ENCODE measurements around the gene TTLL8. TPM values are rescaled to one million over a fixed set of nuclear protein-coding genes. Genes with fewer than 3 reads are reported as not detected.

The TTLL8 gene
- total and polyA plus RNA-seq, 2 of the 8 experiments (the other 6 are each of a cell fraction or from before 2014, with no cell fraction given) = not detected

GRCh38 chr22:50035131-50035881, 22.8 kb downstream of the TTLL8 start:
- WGBS, 2 experiments (ENCODE audit: extremely low coverage in 1 of 2, insufficient coverage in 1 of 2, insufficient read length in 1 of 2, insufficient replicate concordance in 2 of 2, low coverage in 1 of 2, low lambda C conversion rate in 2 of 2, missing lambda C conversion rate in 1 of 2) = 88% methylated on average over 23 of the region's 24 CpGs; no CpG with 5 or more reads in 1 of the 2 experiments
- FAIRE-seq = no peak
- POLR2A ChIA-PET (ENCODE audit: partially characterized antibody) = no interaction called here
- TF ChIP-seq FOSL1 (IDR thresholded peaks at IDR 0.05; ENCODE audit: insufficient read depth, low read depth, low read length) (no peak), SP1 (IDR thresholded peaks at IDR 0.05; ENCODE audit: low read depth, low read length) (no peak), HDAC6 (IDR thresholded peaks at IDR 0.05; ENCODE audit: low read depth, low read length) (no peak), BCL11A (IDR thresholded peaks at IDR 0.05; ENCODE audit: low read depth in 2 of 2, low read length in 2 of 2) (no peak), RNF2 (IDR thresholded peaks at IDR 0.05; ENCODE audit: borderline replicate concordance, low read depth, low read length, missing control alignments, poor library complexity, severe bottlenecking) (no peak), JUN (IDR thresholded peaks at IDR 0.05; ENCODE audit: low read depth, low read length) (no peak)

More at GRCh38 chr22:50035131-50035881, 22.8 kb downstream of the TTLL8 start:
- Histone ChIP-seq H2BK120ac (replicated peaks; ENCODE audit: low read depth, low read length) (no peak overlapping the region), H4K8ac (ENCODE audit: extremely low read depth, insufficient read depth, low read length) (peak overlapping the region; percentile 79; the same call in 1 of the 2 replicates), H4K5ac (ENCODE audit: insufficient read length, low read depth, low read length) (no peak overlapping the region), H3K4me2 (ENCODE audit: insufficient read depth in 1 of 2, low read depth in 2 of 2, low read length in 2 of 2) (no peak overlapping the region), H2AK5ac (ENCODE audit: low read depth, low read length) (no peak overlapping the region), H3K4me3 (ENCODE audit: extremely low read depth in 1 of 4, insufficient read depth in 2 of 4, low read depth in 3 of 4, low read length in 4 of 4) (no peak overlapping the region), H3K23me2 (ENCODE audit: low read depth, low read length) (no peaks in the 10 kb centered on the region), H2BK12ac (ENCODE audit: low read depth, low read length) (no peak overlapping the region), H3K9me3 (ENCODE audit: insufficient read depth in 2 of 2, low read depth in 1 of 2, low read length in 1 of 2) (peaks cover 5 to 7% of the 10 kb centered on the region in 2 experiments; a peak in 2 of 4 replicates), H3K27me3 (replicated peaks in 1 of 4; ENCODE audit: control insufficient read depth in 3 of 4, extremely low read depth in 1 of 4, insufficient read depth in 3 of 4, low read length in 3 of 4) (peaks cover 0 to 11% (median 7%) of the 10 kb centered on the region in 4 experiments; a peak in 5 of 7 replicates), H2BK5ac (ENCODE audit: low read depth, low read length) (no peak overlapping the region), H3K56ac (replicated peaks; ENCODE audit: insufficient read length, low read depth, low read length) (no peak overlapping the region), H3K18ac (ENCODE audit: extremely low read depth, low read length) (no peak overlapping the region), H4K91ac (replicated peaks; ENCODE audit: insufficient read length, low read length) (no peak overlapping the region), H2BK15ac (ENCODE audit: low read length) (no peak overlapping the region), H2AFZ (ENCODE audit: low read length) (no peak overlapping the region), H3K4me1 (replicated peaks in 1 of 4; ENCODE audit: control insufficient read depth in 3 of 4, insufficient read depth in 4 of 4, low read length in 3 of 4) (no peaks in the 10 kb centered on the region; a peak in 2 of 7 replicates), H3K36me3 (ENCODE audit: control insufficient read depth in 2 of 4, insufficient read depth in 4 of 4, low read length in 3 of 4) (no peaks in the 10 kb centered on the region), H3K4ac (replicated peaks; ENCODE audit: insufficient read length, low read depth, low read length) (no peak overlapping the region), H2BK20ac (ENCODE audit: low read length) (no peak overlapping the region), H3K9ac (replicated peaks in 1 of 4; ENCODE audit: extremely low read depth in 1 of 4, low read depth in 3 of 4, low read length in 3 of 4) (no peak overlapping the region), H3K79me1 (ENCODE audit: low read depth, low read length) (no peaks in the 10 kb centered on the region), H3K79me2 (ENCODE audit: control insufficient read depth in 1 of 2, insufficient read depth in 2 of 2, low read length in 2 of 2) (no peaks in the 10 kb centered on the region), H3K27ac (ENCODE audit: low read depth, low read length) (no peak overlapping the region), H3K23ac (ENCODE audit: insufficient read length) (no peak overlapping the region), H4K20me1 (replicated peaks in 1 of 2; ENCODE audit: control insufficient read depth in 1 of 2, insufficient read depth in 2 of 2, low read length in 2 of 2) (no peaks in the 10 kb centered on the region), H3K14ac (ENCODE audit: insufficient read length) (no peak overlapping the region)
- no peak for DNase-seq (ENCODE audit: low read depth in 1 of 2, low spot score in 2 of 2)
- CTCF ChIA-PET (ENCODE audit: partially characterized antibody) = interaction anchor here (0.6 to 0.9 kb wide), 2 partner anchors 39 to 183 kb away, joined by 3 read pairs; no protein-coding TSS in a partner anchor

All from H1 (cell line).